ENCODE measurements around the gene CYP21A2. TPM values are rescaled to one million over a fixed set of nuclear protein-coding genes. Genes with fewer than 3 reads are reported as not detected.
"Not testable (repeated sequence)": the region's sequence is repeated elsewhere in the genome, so short reads cannot be mapped to it uniquely, and the experiment has no call there.

The CYP21A2 gene
- total RNA-seq, result 0.23 TPM in 2 replicates
- long read RNA-seq, result 0 reads

- H3K27ac Mint-ChIP-seq (ENCODE audit: unreplicated experiment); H3K36me3 Mint-ChIP-seq (ENCODE audit: low read depth); H3K27me3 Mint-ChIP-seq (ENCODE audit: low read depth): not testable (repeated sequence)
Observed at GRCh38 chr6:32037598-32038524, at the start of gene CYP21A2. TSS of gene CYP21A2 (plus strand) at chr6:32038415. CDS start at chr6:32038423, 8 bp downstream.

GRCh38 chr6:31989363-31989762 is 48.9 kb upstream of the CYP21A2 start:
- not testable (repeated sequence) for H3K36me3 Mint-ChIP-seq (ENCODE audit: low read depth); DNase-seq (ENCODE audit: low read depth, low spot score); H3K27me3 Mint-ChIP-seq (ENCODE audit: low read depth); H3K4me3 Mint-ChIP-seq; H3K27ac Mint-ChIP-seq (ENCODE audit: unreplicated experiment); H3K9me3 Mint-ChIP-seq; H3K4me1 Mint-ChIP-seq

More at GRCh38 chr6:32037598-32038524, at the start of gene CYP21A2:
- DNase-seq (ENCODE audit: low read depth, low spot score); H3K4me3 Mint-ChIP-seq; H3K4me1 Mint-ChIP-seq; H3K9me3 Mint-ChIP-seq: not testable (repeated sequence)

- not testable (repeated sequence) for H3K27me3 Mint-ChIP-seq (ENCODE audit: low read depth); H3K36me3 Mint-ChIP-seq (ENCODE audit: low read depth); H3K27ac Mint-ChIP-seq (ENCODE audit: unreplicated experiment); DNase-seq (ENCODE audit: low read depth, low spot score); H3K4me1 Mint-ChIP-seq; H3K4me3 Mint-ChIP-seq; H3K9me3 Mint-ChIP-seq
Observed at GRCh38 chr6:31994421-31994820, 43.8 kb upstream of the CYP21A2 start.

- H3K27me3 Mint-ChIP-seq (ENCODE audit: low read depth); H3K27ac Mint-ChIP-seq (ENCODE audit: unreplicated experiment); DNase-seq (ENCODE audit: low read depth, low spot score); H3K9me3 Mint-ChIP-seq; H3K4me3 Mint-ChIP-seq; H3K36me3 Mint-ChIP-seq (ENCODE audit: low read depth); H3K4me1 Mint-ChIP-seq: not testable (repeated sequence)
Observed at GRCh38 chr6:31996385-31996784, 41.8 kb upstream of the CYP21A2 start.

- not testable (repeated sequence) for H3K27ac Mint-ChIP-seq (ENCODE audit: unreplicated experiment); H3K36me3 Mint-ChIP-seq (ENCODE audit: low read depth); DNase-seq (ENCODE audit: low read depth, low spot score); H3K4me1 Mint-ChIP-seq; H3K27me3 Mint-ChIP-seq (ENCODE audit: low read depth); H3K4me3 Mint-ChIP-seq; H3K9me3 Mint-ChIP-seq
Observed at GRCh38 chr6:32002546-32003268, 35.5 kb upstream of the CYP21A2 start.

- not testable (repeated sequence) for H3K4me3 Mint-ChIP-seq; H3K27ac Mint-ChIP-seq (ENCODE audit: unreplicated experiment); H3K4me1 Mint-ChIP-seq; H3K9me3 Mint-ChIP-seq; DNase-seq (ENCODE audit: low read depth, low spot score); H3K27me3 Mint-ChIP-seq (ENCODE audit: low read depth); H3K36me3 Mint-ChIP-seq (ENCODE audit: low read depth)
Observed at GRCh38 chr6:32003301-32003700, 34.9 kb upstream of the CYP21A2 start.

GRCh38 chr6:32004393-32004792 is 33.8 kb upstream of the CYP21A2 start:
- not testable (repeated sequence) for H3K27ac Mint-ChIP-seq (ENCODE audit: unreplicated experiment); H3K4me3 Mint-ChIP-seq; H3K4me1 Mint-ChIP-seq; DNase-seq (ENCODE audit: low read depth, low spot score); H3K27me3 Mint-ChIP-seq (ENCODE audit: low read depth); H3K36me3 Mint-ChIP-seq (ENCODE audit: low read depth); H3K9me3 Mint-ChIP-seq

- DNase-seq (ENCODE audit: low read depth, low spot score); H3K27ac Mint-ChIP-seq (ENCODE audit: unreplicated experiment): not testable (repeated sequence)
Observed at GRCh38 chr6:32004864-32005537, 33.2 kb upstream of the CYP21A2 start.

GRCh38 chr6:32005538-32005880 is 32.7 kb upstream of the CYP21A2 start:
- not testable (repeated sequence) for H3K4me3 Mint-ChIP-seq; H3K4me1 Mint-ChIP-seq; H3K27me3 Mint-ChIP-seq (ENCODE audit: low read depth); H3K36me3 Mint-ChIP-seq (ENCODE audit: low read depth); H3K9me3 Mint-ChIP-seq; H3K27ac Mint-ChIP-seq (ENCODE audit: unreplicated experiment); DNase-seq (ENCODE audit: low read depth, low spot score)

More at GRCh38 chr6:32004864-32005537, 33.2 kb upstream of the CYP21A2 start:
- not testable (repeated sequence) for H3K27me3 Mint-ChIP-seq (ENCODE audit: low read depth); H3K4me3 Mint-ChIP-seq; H3K4me1 Mint-ChIP-seq; H3K36me3 Mint-ChIP-seq (ENCODE audit: low read depth); H3K9me3 Mint-ChIP-seq

- not testable (repeated sequence) for H3K4me1 Mint-ChIP-seq; H3K27ac Mint-ChIP-seq (ENCODE audit: unreplicated experiment); H3K36me3 Mint-ChIP-seq (ENCODE audit: low read depth); H3K9me3 Mint-ChIP-seq; H3K4me3 Mint-ChIP-seq; H3K27me3 Mint-ChIP-seq (ENCODE audit: low read depth); DNase-seq (ENCODE audit: low read depth, low spot score)
Observed at GRCh38 chr6:32005991-32006529, 32.2 kb upstream of the CYP21A2 start.

GRCh38 chr6:32007086-32007485 is 31.1 kb upstream of the CYP21A2 start:
- H3K4me1 Mint-ChIP-seq; H3K36me3 Mint-ChIP-seq (ENCODE audit: low read depth); H3K4me3 Mint-ChIP-seq; H3K27ac Mint-ChIP-seq (ENCODE audit: unreplicated experiment); H3K9me3 Mint-ChIP-seq; H3K27me3 Mint-ChIP-seq (ENCODE audit: low read depth); DNase-seq (ENCODE audit: low read depth, low spot score): not testable (repeated sequence)

- not testable (repeated sequence) for DNase-seq (ENCODE audit: low read depth, low spot score); H3K27ac Mint-ChIP-seq (ENCODE audit: unreplicated experiment); H3K9me3 Mint-ChIP-seq; H3K27me3 Mint-ChIP-seq (ENCODE audit: low read depth); H3K4me1 Mint-ChIP-seq; H3K4me3 Mint-ChIP-seq; H3K36me3 Mint-ChIP-seq (ENCODE audit: low read depth)
Observed at GRCh38 chr6:32008037-32008436, 30.2 kb upstream of the CYP21A2 start.

- not testable (repeated sequence) for H3K27ac Mint-ChIP-seq (ENCODE audit: unreplicated experiment); H3K4me1 Mint-ChIP-seq; H3K36me3 Mint-ChIP-seq (ENCODE audit: low read depth); DNase-seq (ENCODE audit: low read depth, low spot score); H3K9me3 Mint-ChIP-seq; H3K4me3 Mint-ChIP-seq; H3K27me3 Mint-ChIP-seq (ENCODE audit: low read depth)
Observed at GRCh38 chr6:32008616-32009015, 29.6 kb upstream of the CYP21A2 start.
